NCI-H146 (cell line): ENCODE results near the gene PLEKHG7.

Source experiments
- DNase-seq: peaks from one replicate; lab custom pipeline; 2025; lab: John Stamatoyannopoulos, UW

The PLEKHG7 gene

DNA sequence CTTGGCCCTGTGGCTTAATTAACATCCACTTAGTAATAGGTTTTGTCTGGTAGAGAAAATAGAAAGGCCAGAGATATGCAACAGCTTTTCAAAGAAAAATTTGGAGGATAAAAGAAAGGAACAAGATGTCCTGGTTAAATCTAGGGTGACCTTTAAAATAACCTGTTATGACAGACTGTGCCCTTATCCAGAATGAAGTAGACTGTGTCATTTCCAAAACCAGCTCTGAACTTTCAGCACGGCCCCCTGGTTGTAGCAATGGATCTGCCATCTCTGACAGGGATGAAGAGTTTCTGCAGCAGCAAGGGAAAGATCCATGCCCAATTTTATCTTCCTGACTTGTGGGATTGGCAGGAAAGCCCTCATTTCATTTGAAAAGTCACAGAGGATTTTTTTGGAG is 5.1 kb downstream of the PLEKHG7 start:
- DNase-seq: no peak

DNA sequence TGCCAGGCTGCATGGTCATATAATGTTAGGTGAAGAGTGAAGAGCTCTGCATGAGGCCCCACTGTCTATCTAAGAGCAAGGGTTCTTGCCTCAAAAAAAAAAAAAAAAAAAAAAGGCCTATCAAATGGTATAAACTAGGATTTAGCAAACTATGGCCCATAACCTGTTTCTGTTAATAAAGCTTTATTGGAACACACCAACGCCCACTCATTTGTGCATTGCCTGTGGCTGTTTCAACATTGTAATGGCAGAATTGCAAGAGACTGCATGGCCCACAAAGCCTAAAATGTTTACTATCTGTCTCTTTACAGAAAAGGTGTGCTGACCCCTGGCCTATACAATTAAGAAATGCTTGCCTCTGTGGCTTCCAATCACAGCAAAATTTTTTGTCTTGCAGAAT is 12.8 kb downstream of the PLEKHG7 start:
- no peak for DNase-seq

DNA sequence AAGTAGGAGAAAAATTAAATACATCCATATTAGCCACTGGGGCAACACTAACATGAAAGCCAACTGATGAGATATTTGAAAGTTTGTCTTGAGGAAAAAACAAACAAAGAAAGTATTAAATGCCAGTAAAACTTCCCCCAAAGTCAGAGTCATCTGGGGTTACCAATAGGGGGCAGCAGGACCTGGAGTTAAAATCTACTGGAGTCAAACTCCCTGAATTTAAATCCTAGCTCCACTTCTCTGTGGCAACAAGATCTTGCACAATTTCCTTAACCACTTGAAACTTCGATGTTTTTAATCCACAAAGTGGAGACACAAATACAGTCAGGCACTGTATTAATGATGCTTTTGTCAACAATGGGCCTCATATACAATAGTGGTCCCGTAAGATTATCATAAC is 14.4 kb downstream of the PLEKHG7 start:
- DNase-seq: no peak

- no peak for DNase-seq
Measured at GRCh38 chr12:92718483-92718990, 15.7 kb downstream of the PLEKHG7 start.

GRCh38 chr12:92719674-92720073 is 16.9 kb downstream of the PLEKHG7 start:
- DNase-seq: no peak

GRCh38 chr12:92721130-92721529 is 18.3 kb downstream of the PLEKHG7 start:
- DNase-seq: no peak

- DNase-seq: no peak
Measured at GRCh38 chr12:92721656-92722055, 18.9 kb downstream of the PLEKHG7 start.

DNA sequence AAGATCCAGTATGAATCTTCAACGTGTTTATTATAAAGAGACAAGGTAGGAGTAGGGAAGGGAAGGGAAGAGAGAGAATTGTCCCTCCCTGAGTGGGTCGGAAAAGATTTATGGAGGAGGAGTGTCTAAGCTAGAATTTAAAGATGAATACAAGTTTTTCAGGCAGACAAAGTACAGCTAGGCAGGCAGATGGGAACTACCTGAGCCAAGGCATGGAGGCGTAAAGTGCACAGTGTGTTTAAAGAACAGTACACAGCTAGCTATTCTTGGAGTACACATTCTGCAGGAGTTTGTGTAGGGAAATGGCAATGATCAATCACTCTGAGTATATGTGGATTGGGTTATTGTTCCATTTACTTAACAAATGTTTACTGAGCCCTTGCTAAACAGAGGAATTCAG is 20.1 kb downstream of the PLEKHG7 start:
- no peak for DNase-seq

- no peak for DNase-seq
Measured at GRCh38 chr12:92726850-92727249, 24.1 kb downstream of the PLEKHG7 start.

GRCh38 chr12:92729773-92730305 is 27.1 kb downstream of the PLEKHG7 start:
- DNase-seq: no peak

DNA sequence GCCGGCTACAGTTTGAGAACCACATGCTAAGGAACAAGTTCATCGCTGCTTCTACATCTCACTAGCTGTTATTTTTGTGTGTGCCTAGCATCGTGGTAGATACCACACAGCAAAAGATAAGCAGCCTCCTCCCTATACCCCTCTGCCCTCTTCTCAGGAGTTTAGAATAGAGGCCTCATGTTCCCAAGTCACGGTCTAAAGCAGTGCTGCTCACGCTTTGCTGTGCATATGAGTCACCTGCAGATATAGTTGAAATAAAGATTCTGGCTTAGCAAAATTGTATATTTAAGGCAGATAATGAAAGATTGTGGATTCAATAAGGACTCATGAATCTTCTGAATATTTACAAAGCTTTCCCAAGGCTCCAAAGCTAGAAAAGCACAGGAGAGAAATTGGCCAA is 28.0 kb downstream of the PLEKHG7 start:
- DNase-seq: no peak

DNA sequence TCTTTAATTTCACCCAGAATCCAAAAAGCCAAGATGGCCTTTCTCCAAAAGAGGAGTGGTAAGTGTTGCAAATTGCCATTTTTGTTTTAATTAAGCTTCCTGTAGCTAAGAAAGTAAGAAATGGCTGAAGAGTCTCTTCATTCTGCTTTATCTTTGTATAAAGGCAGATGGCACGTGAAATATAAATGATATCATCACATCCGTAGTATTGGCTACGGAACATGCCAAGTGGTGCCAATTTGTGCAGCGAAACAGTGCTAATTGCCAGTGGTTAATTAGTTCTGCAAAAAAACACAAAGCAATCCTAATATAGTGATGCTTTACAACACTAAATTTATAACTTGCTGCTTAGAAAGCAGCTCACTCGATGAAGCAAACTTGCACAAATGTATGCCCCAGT is 29.4 kb downstream of the PLEKHG7 start:
- DNase-seq: no peak

GRCh38 chr12:92732716-92733115 is 29.9 kb downstream of the PLEKHG7 start:
- no peak for DNase-seq

GRCh38 chr12:92733181-92733580 is 30.4 kb downstream of the PLEKHG7 start:
- no peak for DNase-seq

DNA sequence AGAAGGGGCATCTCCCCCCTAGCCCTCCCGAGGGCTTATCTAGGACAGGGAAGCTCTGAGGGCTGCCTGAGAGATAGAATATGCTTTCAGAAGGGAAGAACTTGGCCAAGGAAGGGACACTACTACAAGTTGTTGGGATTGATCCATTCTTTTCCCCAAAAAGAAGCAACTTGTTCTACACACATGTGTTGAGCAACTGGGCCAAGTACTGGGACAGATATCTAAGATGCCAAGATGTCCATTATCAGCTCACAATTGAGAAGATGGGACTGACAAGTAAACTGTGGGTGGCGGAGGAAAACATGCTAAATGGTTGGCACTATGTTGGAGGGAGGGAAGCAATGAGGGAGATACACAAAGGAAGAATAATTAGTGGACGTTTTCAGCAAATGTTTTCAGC is 30.9 kb downstream of the PLEKHG7 start:
- DNase-seq: no peak

DNA sequence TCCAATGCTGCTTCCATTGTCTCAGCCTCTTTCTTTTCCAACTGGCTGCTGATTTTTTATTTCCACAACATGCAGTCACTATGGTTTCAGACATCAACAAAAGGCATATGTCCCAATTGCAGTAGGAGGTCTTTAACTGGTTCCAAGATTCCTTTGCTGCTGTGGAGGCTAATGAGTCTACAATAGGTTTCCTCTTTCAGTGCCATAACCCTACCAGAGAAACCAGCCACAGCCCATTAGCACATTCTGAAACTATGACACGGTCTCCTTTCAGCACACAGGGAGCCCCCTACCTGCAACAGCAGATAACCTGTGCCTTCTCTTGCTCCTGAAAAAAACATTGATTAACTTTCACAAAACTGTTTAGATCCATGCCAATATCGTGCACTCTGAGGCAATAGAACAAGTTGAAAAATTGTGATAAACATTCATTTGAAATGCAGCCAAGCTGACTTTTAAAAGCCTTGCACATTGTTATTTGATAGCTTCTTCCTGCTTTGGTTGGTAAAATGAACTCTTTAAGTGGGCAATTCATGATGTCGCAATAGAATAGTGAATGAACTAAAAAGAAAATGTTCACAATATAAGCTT is 32.4 kb downstream of the PLEKHG7 start:
- no peak for DNase-seq

- DNase-seq: no peak
Measured at GRCh38 chr12:92736605-92737004, 33.8 kb downstream of the PLEKHG7 start.

- no peak for DNase-seq
Measured at GRCh38 chr12:92737855-92738850, 35.4 kb downstream of the PLEKHG7 start.

GRCh38 chr12:92739113-92739512 is 36.3 kb downstream of the PLEKHG7 start:
- DNase-seq: no peak

DNA sequence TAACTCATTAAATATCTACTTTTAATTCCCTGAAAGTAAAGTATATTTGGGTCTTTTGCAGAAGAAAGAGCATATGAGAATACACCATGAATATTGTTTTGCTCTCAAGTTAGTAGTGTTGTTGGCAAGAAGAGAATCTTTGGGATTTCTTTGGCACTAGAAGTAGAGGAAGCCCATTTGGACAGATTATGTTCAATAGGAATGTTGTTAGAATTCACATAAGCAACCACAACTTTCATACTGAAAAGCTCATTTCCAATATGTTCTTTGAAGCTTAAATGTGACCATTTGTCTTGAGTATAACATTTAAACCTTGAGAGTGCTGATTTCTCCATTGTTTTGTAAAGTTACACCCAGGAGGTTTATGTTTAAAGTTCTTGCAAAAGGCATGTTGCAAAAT is 37.6 kb downstream of the PLEKHG7 start:
- no peak for DNase-seq

GRCh38 chr12:92743026-92743425 is 40.2 kb downstream of the PLEKHG7 start:
- DNase-seq: no peak

DNA sequence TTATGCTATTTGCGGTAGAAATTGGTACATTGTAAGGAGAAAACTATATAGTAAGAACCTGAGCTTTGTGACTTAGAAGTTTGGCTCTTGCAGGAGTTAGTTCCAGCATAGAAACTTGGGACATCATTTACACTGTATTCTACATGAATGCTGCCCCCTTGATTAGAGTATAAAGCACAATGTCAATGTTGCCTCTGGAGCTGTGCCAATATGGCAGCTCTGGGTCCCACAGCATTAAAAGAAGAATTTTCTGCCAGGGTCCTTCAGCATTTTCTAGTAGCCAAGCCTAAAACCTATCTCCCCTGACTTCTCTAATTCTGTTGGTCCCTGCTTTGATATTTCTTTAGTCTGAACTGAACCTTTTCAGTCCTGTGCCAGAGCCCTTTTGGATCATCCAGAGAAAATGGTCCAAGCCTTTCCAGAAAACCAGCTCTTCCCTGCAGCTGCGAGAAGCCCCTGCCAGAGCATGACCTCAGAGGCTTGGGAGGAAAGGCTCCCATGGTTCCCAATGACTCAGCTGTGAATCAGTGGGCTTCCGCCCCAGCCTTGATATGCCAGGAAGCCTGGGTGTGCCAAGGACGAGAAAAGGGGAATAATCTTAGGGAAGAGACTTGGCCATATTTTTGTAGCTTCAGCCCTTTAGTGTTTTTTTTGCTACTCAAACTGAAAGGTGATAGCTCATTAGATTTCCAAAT is 43.2 kb downstream of the PLEKHG7 start:
- DNase-seq: no peak
